ENCODE measurements around the gene FXR2.

DNA sequence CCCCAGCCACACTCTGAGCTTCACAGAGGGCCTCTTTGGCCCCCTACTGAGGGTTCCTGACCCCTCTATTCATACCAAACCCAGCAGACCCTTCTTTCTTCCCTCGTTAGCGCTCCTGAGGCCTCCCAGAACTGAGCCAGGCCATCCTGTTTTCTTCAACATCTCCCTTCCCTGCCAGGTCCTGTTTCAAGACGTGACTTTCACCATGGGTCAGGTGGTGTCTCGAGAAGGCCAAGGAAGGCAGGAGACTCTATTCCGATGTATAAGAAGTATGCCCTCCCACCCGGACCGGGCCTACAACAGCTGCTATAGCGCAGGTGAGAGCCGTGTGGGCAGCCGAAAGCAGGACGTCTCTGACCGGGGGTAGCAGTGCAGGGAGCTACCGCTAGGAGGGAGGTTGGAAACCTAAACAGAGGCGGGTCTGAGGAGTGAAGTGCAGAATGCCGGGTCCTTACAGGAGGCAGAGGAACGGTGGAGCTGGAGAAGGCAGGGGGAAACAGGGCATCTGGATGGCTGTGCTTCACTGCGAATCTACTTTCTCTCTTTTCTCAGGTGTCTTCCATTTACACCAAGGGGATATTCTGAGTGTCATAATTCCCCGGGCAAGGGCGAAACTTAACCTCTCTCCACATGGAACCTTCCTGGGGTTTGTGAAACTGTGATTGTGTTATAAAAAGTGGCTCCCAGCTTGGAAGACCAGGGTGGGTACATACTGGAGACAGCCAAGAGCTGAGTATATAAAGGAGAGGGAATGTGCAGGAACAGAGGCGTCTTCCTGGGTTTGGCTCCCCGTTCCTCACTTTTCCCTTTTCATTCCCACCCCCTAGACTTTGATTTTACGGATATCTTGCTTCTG lies 54.3 kb downstream of the FXR2 start:
- TF ChIP-seq, protein P1, sequence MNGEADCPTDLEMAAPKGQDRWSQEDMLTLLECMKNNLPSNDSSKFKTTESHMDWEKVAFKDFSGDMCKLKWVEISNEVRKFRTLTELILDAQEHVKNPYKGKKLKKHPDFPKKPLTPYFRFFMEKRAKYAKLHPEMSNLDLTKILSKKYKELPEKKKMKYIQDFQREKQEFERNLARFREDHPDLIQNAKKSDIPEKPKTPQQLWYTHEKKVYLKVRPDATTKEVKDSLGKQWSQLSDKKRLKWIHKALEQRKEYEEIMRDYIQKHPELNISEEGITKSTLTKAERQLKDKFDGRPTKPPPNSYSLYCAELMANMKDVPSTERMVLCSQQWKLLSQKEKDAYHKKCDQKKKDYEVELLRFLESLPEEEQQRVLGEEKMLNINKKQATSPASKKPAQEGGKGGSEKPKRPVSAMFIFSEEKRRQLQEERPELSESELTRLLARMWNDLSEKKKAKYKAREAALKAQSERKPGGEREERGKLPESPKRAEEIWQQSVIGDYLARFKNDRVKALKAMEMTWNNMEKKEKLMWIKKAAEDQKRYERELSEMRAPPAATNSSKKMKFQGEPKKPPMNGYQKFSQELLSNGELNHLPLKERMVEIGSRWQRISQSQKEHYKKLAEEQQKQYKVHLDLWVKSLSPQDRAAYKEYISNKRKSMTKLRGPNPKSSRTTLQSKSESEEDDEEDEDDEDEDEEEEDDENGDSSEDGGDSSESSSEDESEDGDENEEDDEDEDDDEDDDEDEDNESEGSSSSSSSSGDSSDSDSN (IDR thresholded peaks at IDR 0.05; ENCODE audit: borderline replicate concordance in 1 of 2, low read depth in 2 of 2, low read length in 2 of 2): no peak
- TF ChIP-seq TAF7 (tag; IDR thresholded peaks at IDR 0.05) (no peak), SRSF3 (IDR thresholded peaks at IDR 0.05; ENCODE audit: insufficient read depth, low read length) (no peak), EP300 (IDR thresholded peaks at IDR 0.05; ENCODE audit: low read length) (no peak), POLR2AphosphoS5 (IDR thresholded peaks at IDR 0.05; ENCODE audit: control insufficient read depth, insufficient read depth, low read depth, low read length) (no peak), CEBPB (tag; IDR thresholded peaks at IDR 0.05) (no peak), ZBTB7A (IDR thresholded peaks at IDR 0.05; ENCODE audit: borderline replicate concordance, control insufficient read depth, low read depth, low read length) (no peak), NCOA6 (IDR thresholded peaks at IDR 0.05) (no peak), SMARCA5 (IDR thresholded peaks at IDR 0.05) (no peak)

Data from K562 (cell line).